HEK293 (cell line): ENCODE results near the gene LAMC3.

Source experiments
- CTCF ChIA-PET: fragments of 350-600 bp; formaldehyde crosslinking; extraction: SDS; loops from one replicate; lab custom pipeline; 2021; ENCODE audit warnings: antibody characterized with exemption; lab: Yijun Ruan, JAX
- POLR2A ChIA-PET: fragments of 300-600 bp; formaldehyde crosslinking; extraction: SDS; loops from one replicate; lab custom pipeline; 2020; ENCODE audit warnings: antibody characterized with exemption, inconsistent platforms; lab: Yijun Ruan, JAX
- H3K27ac ChIP-seq: fragments of 200-500 bp; sonication (Bioruptor generic); 2 replicates; pipeline ENCODE4 v1.5.1; 2014; ENCODE audit warnings: low read depth, low read length, control low read depth, inconsistent platforms; ENCODE audit errors: extremely low read depth
- H3K36me3 ChIP-seq, 2 experiments: fragments of 200-500 bp in 1 of 2; sonication (Bioruptor generic) in 1 of 2; 1 replicate in 1 of 2; 2 replicates in 1 of 2; pipeline ENCODE4 v1.5.1; 2014 to 2017; ENCODE audit warnings: inconsistent platforms in 2 of 2, low read length in 2 of 2; ENCODE audit not compliant: control insufficient read depth in 2 of 2, insufficient read depth in 1 of 2
- H3K4me1 ChIP-seq: fragments of 200-500 bp; sonication (Bioruptor generic); 2 replicates; pipeline ENCODE4 v1.5.1; 2014; ENCODE audit warnings: mild to moderate bottlenecking, low read length, inconsistent platforms; ENCODE audit not compliant: control insufficient read depth, insufficient read depth
- H3K4me3 ChIP-seq: 2 replicates; pipeline ENCODE4 v1.5.1; 2011; ENCODE audit warnings: low read depth, mild to moderate bottlenecking, control low read depth, low read length, moderate library complexity
- H3K9me3 ChIP-seq: fragments of 200-500 bp; sonication (Bioruptor generic); 2 replicates; pipeline ENCODE4 v1.5.1; 2014; ENCODE audit warnings: low read depth, low read length, inconsistent platforms; ENCODE audit not compliant: control insufficient read depth, insufficient read depth
- KLF16 ChIP-seq: fragments of 450-650 bp; formaldehyde crosslinking; IDR thresholded peaks from 2 replicates; pipeline ENCODE4 v1.5.1; 2017; ENCODE audit warnings: missing biosample characterization, missing genetic modification characterization
- KLF17 ChIP-seq: fragments of 450-650 bp; formaldehyde crosslinking; IDR thresholded peaks from 2 replicates; pipeline ENCODE4 v1.5.1; 2016; ENCODE audit warnings: missing biosample characterization, missing genetic modification characterization
- ZNF133 ChIP-seq: fragments of 450-650 bp; formaldehyde crosslinking; IDR thresholded peaks from 2 replicates; pipeline ENCODE4 v1.5.1; 2016; ENCODE audit warnings: missing biosample characterization, missing genetic modification characterization
- ZNF146 ChIP-seq: fragments of 450-650 bp; formaldehyde crosslinking; IDR thresholded peaks from 2 replicates; pipeline ENCODE4 v1.5.1; 2016; ENCODE audit warnings: missing biosample characterization, missing genetic modification characterization
- ZNF174 ChIP-seq: fragments of 450-650 bp; formaldehyde crosslinking; IDR thresholded peaks from 2 replicates; pipeline ENCODE4 v1.5.0; 2017; ENCODE audit warnings: missing biosample characterization, mild to moderate bottlenecking, missing genetic modification characterization
- ZNF302 ChIP-seq: fragments of 450-650 bp; formaldehyde crosslinking; IDR thresholded peaks from 2 replicates; pipeline ENCODE4 v1.5.1; 2016; ENCODE audit warnings: missing biosample characterization, missing genetic modification characterization, low read depth
- ZNF391 ChIP-seq: fragments of 450-650 bp; formaldehyde crosslinking; IDR thresholded peaks from 2 replicates; pipeline ENCODE4 v1.5.1; 2016; ENCODE audit warnings: low read depth, missing biosample characterization, missing genetic modification characterization, borderline replicate concordance
- ZNF521 ChIP-seq: fragments of 450-650 bp; formaldehyde crosslinking; IDR thresholded peaks from 2 replicates; pipeline ENCODE4 v1.5.1; 2017; ENCODE audit warnings: missing biosample characterization, mild to moderate bottlenecking, missing genetic modification characterization
- ZNF561 ChIP-seq: fragments of 450-650 bp; IDR thresholded peaks from 2 replicates; pipeline ENCODE4 v1.5.1; 2018; ENCODE audit warnings: missing biosample characterization, missing genetic modification characterization, borderline replicate concordance
- ZNF571 ChIP-seq: fragments of 450-650 bp; formaldehyde crosslinking; IDR thresholded peaks from 2 replicates; pipeline ENCODE4 v1.5.0; 2017; ENCODE audit warnings: missing biosample characterization, missing genetic modification characterization
- ZNF580 ChIP-seq: fragments of 450-650 bp; formaldehyde crosslinking; IDR thresholded peaks from 2 replicates; pipeline ENCODE4 v1.5.1; 2016; ENCODE audit warnings: missing biosample characterization, missing genetic modification characterization
- TF ChIP-seq, protein P1 (sequence below): fragments of 450-650 bp; formaldehyde crosslinking; IDR thresholded peaks from 2 replicates; pipeline ENCODE4 v1.5.1; 2016; ENCODE audit warnings: missing biosample characterization, missing genetic modification characterization, low read depth
- TF ChIP-seq, protein P2 (sequence below): fragments of 450-650 bp; formaldehyde crosslinking; IDR thresholded peaks from 2 replicates; pipeline ENCODE4 v1.5.1; 2016; ENCODE audit warnings: missing biosample characterization, missing genetic modification characterization
- TF ChIP-seq, protein P3 (sequence below): fragments of 450-650 bp; formaldehyde crosslinking; IDR thresholded peaks from 2 replicates; pipeline ENCODE4 v1.5.1; 2016; ENCODE audit warnings: missing biosample characterization, missing genetic modification characterization

Gene LAMC3

DNA sequence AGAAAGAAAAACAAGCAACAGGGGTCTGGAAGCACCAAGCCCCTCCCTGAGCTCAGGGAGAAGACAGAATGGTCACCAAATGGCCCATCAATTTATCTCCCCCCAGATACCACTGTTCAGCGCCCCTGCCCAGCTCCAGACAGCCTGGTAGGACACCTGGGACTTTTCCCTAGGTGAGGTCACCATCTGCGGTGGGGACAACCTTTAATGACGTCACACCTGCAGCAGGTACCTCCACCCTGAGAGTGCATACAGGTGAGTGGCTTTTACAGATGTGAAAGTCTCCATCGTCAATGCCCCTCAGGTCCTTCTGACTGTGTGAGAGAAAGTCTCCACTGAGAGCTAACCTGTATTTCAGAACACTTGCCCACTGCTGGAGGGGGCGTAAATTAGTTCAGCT, 34.3 kb upstream of the LAMC3 start:
- TF ChIP-seq, protein P1, sequence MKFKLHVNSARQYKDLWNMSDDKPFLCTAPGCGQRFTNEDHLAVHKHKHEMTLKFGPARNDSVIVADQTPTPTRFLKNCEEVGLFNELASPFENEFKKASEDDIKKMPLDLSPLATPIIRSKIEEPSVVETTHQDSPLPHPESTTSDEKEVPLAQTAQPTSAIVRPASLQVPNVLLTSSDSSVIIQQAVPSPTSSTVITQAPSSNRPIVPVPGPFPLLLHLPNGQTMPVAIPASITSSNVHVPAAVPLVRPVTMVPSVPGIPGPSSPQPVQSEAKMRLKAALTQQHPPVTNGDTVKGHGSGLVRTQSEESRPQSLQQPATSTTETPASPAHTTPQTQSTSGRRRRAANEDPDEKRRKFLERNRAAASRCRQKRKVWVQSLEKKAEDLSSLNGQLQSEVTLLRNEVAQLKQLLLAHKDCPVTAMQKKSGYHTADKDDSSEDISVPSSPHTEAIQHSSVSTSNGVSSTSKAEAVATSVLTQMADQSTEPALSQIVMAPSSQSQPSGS (tag by site-specific recombination), result 0 out of 2 replicates have a peak, but pooled peaks have one; percentile 45
- TF ChIP-seq, protein P2, sequence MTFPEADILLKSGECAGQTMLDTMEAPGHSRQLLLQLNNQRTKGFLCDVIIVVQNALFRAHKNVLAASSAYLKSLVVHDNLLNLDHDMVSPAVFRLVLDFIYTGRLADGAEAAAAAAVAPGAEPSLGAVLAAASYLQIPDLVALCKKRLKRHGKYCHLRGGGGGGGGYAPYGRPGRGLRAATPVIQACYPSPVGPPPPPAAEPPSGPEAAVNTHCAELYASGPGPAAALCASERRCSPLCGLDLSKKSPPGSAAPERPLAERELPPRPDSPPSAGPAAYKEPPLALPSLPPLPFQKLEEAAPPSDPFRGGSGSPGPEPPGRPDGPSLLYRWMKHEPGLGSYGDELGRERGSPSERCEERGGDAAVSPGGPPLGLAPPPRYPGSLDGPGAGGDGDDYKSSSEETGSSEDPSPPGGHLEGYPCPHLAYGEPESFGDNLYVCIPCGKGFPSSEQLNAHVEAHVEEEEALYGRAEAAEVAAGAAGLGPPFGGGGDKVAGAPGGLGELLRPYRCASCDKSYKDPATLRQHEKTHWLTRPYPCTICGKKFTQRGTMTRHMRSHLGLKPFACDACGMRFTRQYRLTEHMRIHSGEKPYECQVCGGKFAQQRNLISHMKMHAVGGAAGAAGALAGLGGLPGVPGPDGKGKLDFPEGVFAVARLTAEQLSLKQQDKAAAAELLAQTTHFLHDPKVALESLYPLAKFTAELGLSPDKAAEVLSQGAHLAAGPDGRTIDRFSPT, result no peak

GRCh38 chr9:130975156-130975555, 33.8 kb upstream of the LAMC3 start:
- Histone ChIP-seq H3K9me3 (no peaks in the 10 kb centered on the region), H3K4me3 (no peak overlapping the region), H3K36me3 (no peaks in the 10 kb centered on the region), H3K4me1 (no peaks in the 10 kb centered on the region), H3K27ac (no peak overlapping the region)
- ChIA-PET POLR2A (no interaction called here), CTCF (interaction anchor here (0.6 to 3.3 kb wide), 3 partner anchors 23 to 604 kb away, joined by 3 to 19 read pairs (median 5); no protein-coding TSS in a partner anchor)
- TF ChIP-seq ZNF571 (tag by site-specific recombination) (no peak), ZNF391 (tag by site-specific recombination) (no peak), ZNF302 (tag by site-specific recombination) (no peak), ZNF580 (tag by site-specific recombination) (0 out of 2 replicates have a peak, but pooled peaks have one; percentile 62), ZNF146 (tag by site-specific recombination) (peak; percentile 99), KLF16 (tag by site-specific recombination) (no peak)
- TF ChIP-seq, protein P3, sequence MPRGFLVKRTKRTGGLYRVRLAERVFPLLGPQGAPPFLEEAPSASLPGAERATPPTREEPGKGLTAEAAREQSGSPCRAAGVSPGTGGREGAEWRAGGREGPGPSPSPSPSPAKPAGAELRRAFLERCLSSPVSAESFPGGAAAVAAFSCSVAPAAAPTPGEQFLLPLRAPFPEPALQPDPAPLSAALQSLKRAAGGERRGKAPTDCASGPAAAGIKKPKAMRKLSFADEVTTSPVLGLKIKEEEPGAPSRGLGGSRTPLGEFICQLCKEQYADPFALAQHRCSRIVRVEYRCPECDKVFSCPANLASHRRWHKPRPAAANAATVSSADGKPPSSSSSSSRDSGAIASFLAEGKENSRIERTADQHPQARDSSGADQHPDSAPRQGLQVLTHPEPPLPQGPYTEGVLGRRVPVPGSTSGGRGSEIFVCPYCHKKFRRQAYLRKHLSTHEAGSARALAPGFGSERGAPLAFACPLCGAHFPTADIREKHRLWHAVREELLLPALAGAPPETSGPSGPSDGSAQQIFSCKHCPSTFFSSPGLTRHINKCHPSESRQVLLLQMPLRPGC, result no peak

More for the DNA sequence above, 34.3 kb upstream of the LAMC3 start:
- POLR2A ChIA-PET, result no interaction called here
- Histone ChIP-seq H3K9me3 (no peaks in the 10 kb centered on the region), H3K4me1 (no peaks in the 10 kb centered on the region), H3K27ac (no peak overlapping the region), H3K4me3 (no peak overlapping the region), H3K36me3 (no peaks in the 10 kb centered on the region)
- CTCF ChIA-PET, result interaction anchor here (0.6 to 3.3 kb wide), 4 partner anchors 23 to 605 kb away, joined by 3 to 19 read pairs (median 8); no protein-coding TSS in a partner anchor

GRCh38 chr9:130975932-130976841, 32.8 kb upstream of the LAMC3 start:
- ChIA-PET CTCF (interaction anchor here (1.1 kb wide), 1 partner anchor 76 kb away, joined by 5 read pairs; no protein-coding TSS in a partner anchor), POLR2A (no interaction called here)

More at GRCh38 chr9:130975932-130976841, 32.8 kb upstream of the LAMC3 start:
- no peak for TF ChIP-seq ZNF521
- TF ChIP-seq ZNF391 (tag by site-specific recombination), result no peak
- no peak for TF ChIP-seq ZNF561 (tag by site-specific recombination)
- no peak for TF ChIP-seq KLF17 (tag by site-specific recombination)
- no peak for TF ChIP-seq ZNF174
- TF ChIP-seq, protein P3, result no peak
- TF ChIP-seq ZNF133, result no peak
- Histone ChIP-seq H3K4me3 (no peak overlapping the region), H3K4me1 (no peaks in the 10 kb centered on the region), H3K27ac (no peak overlapping the region), H3K36me3 (no peaks in the 10 kb centered on the region), H3K9me3 (no peaks in the 10 kb centered on the region)
